Stomach (tissue), 4 donors: ENCODE data around the gene PGPEP1.

Experiments used
- CTCF ChIP-seq, 7 experiments: fragments of 450-650 bp in 4 of 7; fragments of 200-600 bp in 3 of 7; sonication (generic) in 3 of 7; IDR thresholded peaks; one replicate each; pipeline ENCODE4 v1.5.1; 2016 to 2019; ENCODE audit warnings: antibody characterized with exemption in 7 of 7, control low read depth in 2 of 7, mild to moderate bottlenecking in 1 of 7
- EP300 ChIP-seq: sonication (generic); formaldehyde crosslinking; IDR thresholded peaks from one replicate; pipeline ENCODE4 v1.6.1; 2017; ENCODE audit warnings: antibody characterized with exemption
- POLR2A ChIP-seq, 4 donors: fragments of 450-650 bp; IDR thresholded peaks; one replicate each; pipeline ENCODE4 v1.6.1; 2016; ENCODE audit warnings: antibody characterized with exemption in 4 of 4, control low read depth in 2 of 4, mild to moderate bottlenecking in 1 of 4, moderate library complexity in 1 of 4
- POLR2AphosphoS5 ChIP-seq, 3 donors: sonication (generic); formaldehyde crosslinking; IDR thresholded peaks; one replicate each; pipeline ENCODE4 v1.6.1; 2016; ENCODE audit warnings: antibody characterized with exemption in 3 of 3

GRCh38 chr19:18366021-18366435 is 25.6 kb downstream of the PGPEP1 start:
- TF ChIP-seq POLR2A (IDR thresholded peaks at IDR 0.05): no peak
- TF ChIP-seq CTCF (IDR thresholded peaks at IDR 0.05): no peak
- TF ChIP-seq EP300: no peak
- no peak for TF ChIP-seq POLR2AphosphoS5 (IDR thresholded peaks at IDR 0.05)
